ENCODE measurements around the gene CMBL. TPM values are rescaled to one million over a fixed set of nuclear protein-coding genes. Genes with fewer than 3 reads are reported as not detected.

The CMBL gene
- total and polyA plus RNA-seq, 2 of the 13 experiments (the other 11 are each of a cell fraction or from before 2014, with no cell fraction given) = 11.5 to 17.0 TPM

DNA sequence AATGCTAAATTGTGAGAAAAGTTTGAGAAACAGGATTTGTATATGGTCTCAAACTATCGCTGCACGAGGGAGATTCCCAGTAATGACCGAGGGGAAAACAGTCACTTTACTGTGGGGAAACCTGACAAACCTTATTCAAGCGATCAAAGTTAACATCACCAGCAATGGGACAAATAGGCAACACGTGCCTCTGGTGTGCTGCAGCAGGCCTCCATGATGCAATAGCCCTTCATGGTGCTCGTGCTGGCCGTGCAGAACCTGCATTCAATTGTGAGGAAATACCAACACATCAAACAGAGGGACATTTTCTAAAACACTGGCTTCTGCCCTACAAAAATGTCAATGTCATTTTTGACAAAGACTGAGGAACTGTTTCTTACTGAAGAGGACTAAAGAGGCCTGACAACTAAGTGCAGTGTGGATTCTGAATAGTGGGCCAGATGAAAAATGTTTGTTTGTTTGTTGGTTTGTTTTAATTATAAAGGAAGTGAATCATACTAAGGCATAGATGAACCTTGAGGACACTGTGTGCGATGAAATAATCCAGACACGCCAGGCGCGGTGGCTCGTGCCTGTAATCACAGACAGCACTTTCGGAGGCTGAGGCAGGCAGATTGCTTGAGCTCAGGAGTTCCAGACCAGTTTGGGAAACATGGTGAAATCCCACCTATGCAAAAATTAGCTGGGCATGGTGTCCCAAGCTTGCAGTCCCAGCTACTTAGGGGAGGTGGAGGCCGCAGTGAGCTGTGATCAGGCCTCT lies 28.2 kb upstream of the CMBL start:
- peak; percentile 28 for DNase-seq (ENCODE audit: low spot score)
- H2AFZ ChIP-seq (ENCODE audit: low read length) = peak overlapping the region; percentile 75
- 0 out of 2 replicates have a peak, but pooled peaks have one; percentile 66 for TF ChIP-seq NFKBIZ (CRISPR knock-in tag; IDR thresholded peaks at IDR 0.05)
- peak; percentile 84 for TF ChIP-seq SALL1 (CRISPR knock-in tag; IDR thresholded peaks at IDR 0.05)
- TF ChIP-seq RBAK (CRISPR knock-in tag; IDR thresholded peaks at IDR 0.05) = no peak
- 0 out of 2 replicates have a peak, but pooled peaks have one; percentile 43 for TF ChIP-seq ZNF232 (CRISPR knock-in tag; IDR thresholded peaks at IDR 0.05; ENCODE audit: borderline replicate concordance)
- TF ChIP-seq ZNF614 (CRISPR knock-in tag; IDR thresholded peaks at IDR 0.05; ENCODE audit: borderline replicate concordance) = peak; percentile 69
- TF ChIP-seq CEBPG (CRISPR knock-in tag; IDR thresholded peaks at IDR 0.05) = peak; percentile 95
- TF ChIP-seq ZNF30 (CRISPR knock-in tag; IDR thresholded peaks at IDR 0.05) = 0 out of 2 replicates have a peak, but pooled peaks have one; percentile 28
- peak; percentile 91 for TF ChIP-seq SOX5 (CRISPR knock-in tag; IDR thresholded peaks at IDR 0.05; ENCODE audit: borderline replicate concordance)
- no peak for TF ChIP-seq FOXP1 (IDR thresholded peaks at IDR 0.05)
- peak; percentile 43; the same call in 1 of the 2 replicates for TF ChIP-seq FOXP1 (CRISPR knock-in tag; IDR thresholded peaks at IDR 0.05)
- TF ChIP-seq KLF6 (CRISPR knock-in tag; IDR thresholded peaks at IDR 0.05) = 0 out of 2 replicates have a peak, but pooled peaks have one; percentile 40
- no peak for TF ChIP-seq RARA (CRISPR knock-in tag; IDR thresholded peaks at IDR 0.05)
- TF ChIP-seq, protein P1, sequence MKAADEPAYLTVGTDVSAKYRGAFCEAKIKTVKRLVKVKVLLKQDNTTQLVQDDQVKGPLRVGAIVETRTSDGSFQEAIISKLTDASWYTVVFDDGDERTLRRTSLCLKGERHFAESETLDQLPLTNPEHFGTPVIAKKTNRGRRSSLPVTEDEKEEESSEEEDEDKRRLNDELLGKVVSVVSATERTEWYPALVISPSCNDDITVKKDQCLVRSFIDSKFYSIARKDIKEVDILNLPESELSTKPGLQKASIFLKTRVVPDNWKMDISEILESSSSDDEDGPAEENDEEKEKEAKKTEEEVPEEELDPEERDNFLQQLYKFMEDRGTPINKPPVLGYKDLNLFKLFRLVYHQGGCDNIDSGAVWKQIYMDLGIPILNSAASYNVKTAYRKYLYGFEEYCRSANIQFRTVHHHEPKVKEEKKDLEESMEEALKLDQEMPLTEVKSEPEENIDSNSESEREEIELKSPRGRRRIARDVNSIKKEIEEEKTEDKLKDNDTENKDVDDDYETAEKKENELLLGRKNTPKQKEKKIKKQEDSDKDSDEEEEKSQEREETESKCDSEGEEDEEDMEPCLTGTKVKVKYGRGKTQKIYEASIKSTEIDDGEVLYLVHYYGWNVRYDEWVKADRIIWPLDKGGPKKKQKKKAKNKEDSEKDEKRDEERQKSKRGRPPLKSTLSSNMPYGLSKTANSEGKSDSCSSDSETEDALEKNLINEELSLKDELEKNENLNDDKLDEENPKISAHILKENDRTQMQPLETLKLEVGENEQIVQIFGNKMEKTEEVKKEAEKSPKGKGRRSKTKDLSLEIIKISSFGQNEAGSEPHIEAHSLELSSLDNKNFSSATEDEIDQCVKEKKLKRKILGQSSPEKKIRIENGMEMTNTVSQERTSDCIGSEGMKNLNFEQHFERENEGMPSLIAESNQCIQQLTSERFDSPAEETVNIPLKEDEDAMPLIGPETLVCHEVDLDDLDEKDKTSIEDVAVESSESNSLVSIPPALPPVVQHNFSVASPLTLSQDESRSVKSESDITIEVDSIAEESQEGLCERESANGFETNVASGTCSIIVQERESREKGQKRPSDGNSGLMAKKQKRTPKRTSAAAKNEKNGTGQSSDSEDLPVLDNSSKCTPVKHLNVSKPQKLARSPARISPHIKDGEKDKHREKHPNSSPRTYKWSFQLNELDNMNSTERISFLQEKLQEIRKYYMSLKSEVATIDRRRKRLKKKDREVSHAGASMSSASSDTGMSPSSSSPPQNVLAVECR (CRISPR knock-in tag; IDR thresholded peaks at IDR 0.05; ENCODE audit: borderline replicate concordance) = peak; percentile 40; the same call in 1 of the 2 replicates
- TF ChIP-seq, protein P2, sequence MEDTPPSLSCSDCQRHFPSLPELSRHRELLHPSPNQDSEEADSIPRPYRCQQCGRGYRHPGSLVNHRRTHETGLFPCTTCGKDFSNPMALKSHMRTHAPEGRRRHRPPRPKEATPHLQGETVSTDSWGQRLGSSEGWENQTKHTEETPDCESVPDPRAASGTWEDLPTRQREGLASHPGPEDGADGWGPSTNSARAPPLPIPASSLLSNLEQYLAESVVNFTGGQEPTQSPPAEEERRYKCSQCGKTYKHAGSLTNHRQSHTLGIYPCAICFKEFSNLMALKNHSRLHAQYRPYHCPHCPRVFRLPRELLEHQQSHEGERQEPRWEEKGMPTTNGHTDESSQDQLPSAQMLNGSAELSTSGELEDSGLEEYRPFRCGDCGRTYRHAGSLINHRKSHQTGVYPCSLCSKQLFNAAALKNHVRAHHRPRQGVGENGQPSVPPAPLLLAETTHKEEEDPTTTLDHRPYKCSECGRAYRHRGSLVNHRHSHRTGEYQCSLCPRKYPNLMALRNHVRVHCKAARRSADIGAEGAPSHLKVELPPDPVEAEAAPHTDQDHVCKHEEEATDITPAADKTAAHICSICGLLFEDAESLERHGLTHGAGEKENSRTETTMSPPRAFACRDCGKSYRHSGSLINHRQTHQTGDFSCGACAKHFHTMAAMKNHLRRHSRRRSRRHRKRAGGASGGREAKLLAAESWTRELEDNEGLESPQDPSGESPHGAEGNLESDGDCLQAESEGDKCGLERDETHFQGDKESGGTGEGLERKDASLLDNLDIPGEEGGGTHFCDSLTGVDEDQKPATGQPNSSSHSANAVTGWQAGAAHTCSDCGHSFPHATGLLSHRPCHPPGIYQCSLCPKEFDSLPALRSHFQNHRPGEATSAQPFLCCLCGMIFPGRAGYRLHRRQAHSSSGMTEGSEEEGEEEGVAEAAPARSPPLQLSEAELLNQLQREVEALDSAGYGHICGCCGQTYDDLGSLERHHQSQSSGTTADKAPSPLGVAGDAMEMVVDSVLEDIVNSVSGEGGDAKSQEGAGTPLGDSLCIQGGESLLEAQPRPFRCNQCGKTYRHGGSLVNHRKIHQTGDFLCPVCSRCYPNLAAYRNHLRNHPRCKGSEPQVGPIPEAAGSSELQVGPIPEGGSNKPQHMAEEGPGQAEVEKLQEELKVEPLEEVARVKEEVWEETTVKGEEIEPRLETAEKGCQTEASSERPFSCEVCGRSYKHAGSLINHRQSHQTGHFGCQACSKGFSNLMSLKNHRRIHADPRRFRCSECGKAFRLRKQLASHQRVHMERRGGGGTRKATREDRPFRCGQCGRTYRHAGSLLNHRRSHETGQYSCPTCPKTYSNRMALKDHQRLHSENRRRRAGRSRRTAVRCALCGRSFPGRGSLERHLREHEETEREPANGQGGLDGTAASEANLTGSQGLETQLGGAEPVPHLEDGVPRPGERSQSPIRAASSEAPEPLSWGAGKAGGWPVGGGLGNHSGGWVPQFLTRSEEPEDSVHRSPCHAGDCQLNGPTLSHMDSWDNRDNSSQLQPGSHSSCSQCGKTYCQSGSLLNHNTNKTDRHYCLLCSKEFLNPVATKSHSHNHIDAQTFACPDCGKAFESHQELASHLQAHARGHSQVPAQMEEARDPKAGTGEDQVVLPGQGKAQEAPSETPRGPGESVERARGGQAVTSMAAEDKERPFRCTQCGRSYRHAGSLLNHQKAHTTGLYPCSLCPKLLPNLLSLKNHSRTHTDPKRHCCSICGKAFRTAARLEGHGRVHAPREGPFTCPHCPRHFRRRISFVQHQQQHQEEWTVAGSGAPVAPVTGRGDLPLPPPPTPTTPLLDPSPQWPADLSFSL (CRISPR knock-in tag; IDR thresholded peaks at IDR 0.05) = 0 out of 2 replicates have a peak, but pooled peaks have one; percentile 24

More for the DNA sequence above, 28.2 kb upstream of the CMBL start:
- peaks cover 30% of the 10 kb centered on the region for H3K4me1 ChIP-seq (ENCODE audit: insufficient read depth, low read length)
- POLR2A ChIA-PET = interaction anchor here (1.3 kb wide), 1 partner anchor 17 kb away, joined by 3 read pairs; the partner anchor contains the start of gene MARCHF6
- CTCF ChIA-PET (ENCODE audit: low intra/inter-chr PET ratio, low total read pairs) = no interaction called here
- no peaks in the 10 kb centered on the region for H3K79me2 ChIP-seq (ENCODE audit: insufficient read depth, low read length)
- FAIRE-seq (no peak), ATAC-seq (peak; percentile 16; the same call in 1 of the 3 replicates)
- WGBS (ENCODE audit: low lambda C conversion rate) = 67% methylated on average over 12 of the region's 14 CpGs
- no TSS peak for BruUV-seq (replicated peaks)
- no peak overlapping the region for H3K9ac ChIP-seq (ENCODE audit: insufficient read depth, low read depth, low read length)
- in situ Hi-C loops (cut with HindIII; ENCODE audit: extremely low pct_ligation_motif_present, low pct_unique_long_range_greater_than_20kb) = no loop called here
- H3K4me2 ChIP-seq (ENCODE audit: low read depth, low read length) = no peak overlapping the region
- no peak overlapping the region for H3K27ac ChIP-seq (ENCODE audit: extremely low read length, insufficient read depth, low read length)
- intact Hi-C loops (cut with micrococcal nuclease; ENCODE audit: unreplicated experiment) = no loop called here
- H3K36me3 ChIP-seq (replicated peaks in 1 of 2; ENCODE audit: control insufficient read depth in 1 of 2, insufficient read depth in 2 of 2, low read length in 2 of 2) = no peaks in the 10 kb centered on the region
- no peaks in the 10 kb centered on the region for H3K27me3 ChIP-seq (ENCODE audit: control insufficient read depth in 1 of 2, insufficient read depth in 2 of 2, low read length in 2 of 2)
- no peaks in the 10 kb centered on the region for H4K20me1 ChIP-seq (ENCODE audit: insufficient read depth, low read length)
- no peaks in the 10 kb centered on the region for H3K9me3 ChIP-seq (ENCODE audit: low read length)
- no peak overlapping the region for H3K4me3 ChIP-seq (replicated peaks in 1 of 3; ENCODE audit: insufficient read depth in 1 of 3, low read depth in 2 of 3, low read length in 3 of 3)

All from HepG2 (cell line).